Measurements from ENCODE around the gene TBPL1. TPM values are rescaled to one million over a fixed set of nuclear protein-coding genes. Genes with fewer than 3 reads are reported as not detected.

The TBPL1 gene
- total and polyA plus RNA-seq, 2 of the 13 experiments (the other 11 are each of a cell fraction or from before 2014, with no cell fraction given), result 25.3 to 39.3 TPM

DNA sequence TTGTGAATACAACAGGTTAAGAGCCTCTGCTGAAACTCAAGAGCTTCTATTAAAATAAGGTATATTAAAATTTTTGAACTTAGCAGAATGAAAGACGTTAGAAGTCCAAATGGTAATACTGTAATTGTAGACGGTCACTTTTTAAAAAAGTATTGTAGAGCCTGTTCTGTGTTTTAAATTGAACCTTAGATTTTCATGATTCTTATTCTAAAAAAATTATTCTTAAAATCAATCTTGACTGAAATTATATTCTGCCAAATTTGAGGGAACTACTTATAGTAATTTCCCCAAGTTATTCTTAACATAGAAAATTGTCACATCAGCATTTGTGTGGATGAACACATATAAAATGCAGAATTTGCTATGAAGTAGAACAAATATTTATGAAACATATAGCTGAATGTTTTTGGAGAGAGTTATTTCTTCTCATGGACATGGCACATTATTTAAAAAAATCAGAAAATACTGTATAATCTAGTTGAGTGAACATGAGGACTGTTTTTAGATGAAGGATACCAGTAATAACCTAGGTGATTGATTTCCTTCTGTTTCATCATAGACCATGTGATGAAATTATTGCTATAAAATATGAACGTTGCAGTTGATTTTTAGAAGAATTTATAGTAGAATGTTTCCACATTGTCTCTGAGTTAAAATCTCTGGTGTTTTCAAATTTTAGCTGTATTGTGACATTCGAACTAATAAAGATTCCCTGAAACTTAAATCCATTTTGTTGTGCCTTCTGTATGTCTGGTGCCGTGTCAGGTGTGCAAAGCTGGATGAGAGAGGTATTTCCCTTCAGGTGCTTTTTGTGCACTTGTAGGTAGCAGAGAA, 2.8 kb downstream of the TBPL1 start:
- Histone ChIP-seq H3K9ac (ENCODE audit: insufficient read depth, low read depth, low read length) (no peak overlapping the region), H3K9me3 (ENCODE audit: low read length) (no peaks in the 10 kb centered on the region), H3K27ac (ENCODE audit: extremely low read length, insufficient read depth, low read length) (no peak overlapping the region), H4K20me1 (ENCODE audit: insufficient read depth, low read length) (no peaks in the 10 kb centered on the region), H3K79me2 (ENCODE audit: insufficient read depth, low read length) (peaks cover 54% of the 10 kb centered on the region), H2AFZ (ENCODE audit: low read length) (no peak overlapping the region), H3K4me2 (ENCODE audit: low read depth, low read length) (no peak overlapping the region), H3K27me3 (ENCODE audit: control insufficient read depth in 1 of 2, insufficient read depth in 2 of 2, low read length in 2 of 2) (no peaks in the 10 kb centered on the region; a peak in 1 of 5 replicates), H3K4me1 (ENCODE audit: insufficient read depth, low read length) (peaks cover 24% of the 10 kb centered on the region), H3K4me3 (replicated peaks in 1 of 3; ENCODE audit: insufficient read depth in 1 of 3, low read depth in 2 of 3, low read length in 3 of 3) (no peak overlapping the region), H3K36me3 (replicated peaks in 1 of 2; ENCODE audit: control insufficient read depth in 1 of 2, insufficient read depth in 2 of 2, low read length in 2 of 2) (no peaks in the 10 kb centered on the region)
- 94% methylated on average over 5 of the region's 5 CpGs for WGBS (ENCODE audit: low lambda C conversion rate)
- POLR2A ChIA-PET, result no interaction called here
- CTCF ChIA-PET (ENCODE audit: low intra/inter-chr PET ratio, low total read pairs), result no interaction called here
- FAIRE-seq, result no peak
- in situ Hi-C loops (cut with HindIII; ENCODE audit: extremely low pct_ligation_motif_present, low pct_unique_long_range_greater_than_20kb), result no loop called here
- no peak for ATAC-seq
- intact Hi-C loops (cut with micrococcal nuclease; ENCODE audit: unreplicated experiment), result no loop called here
- no peak for TF ChIP-seq CBFB (CRISPR knock-in tag; IDR thresholded peaks at IDR 0.05)
- TF ChIP-seq MAFK (conservative IDR thresholded peaks at IDR 0.05 in 1 of 2, IDR thresholded peaks at IDR 0.05 in 1 of 2; ENCODE audit: low read length in 2 of 2), result peak; percentile 97 to 99
- peak; percentile 98 for TF ChIP-seq MAFF (IDR thresholded peaks at IDR 0.05; ENCODE audit: low read depth, low read length)
- TF ChIP-seq ZSCAN9 (CRISPR knock-in tag; IDR thresholded peaks at IDR 0.05; ENCODE audit: borderline replicate concordance), result no peak
- no TSS peak for BruUV-seq (replicated peaks)
- no peak for DNase-seq (ENCODE audit: low spot score)

DNA sequence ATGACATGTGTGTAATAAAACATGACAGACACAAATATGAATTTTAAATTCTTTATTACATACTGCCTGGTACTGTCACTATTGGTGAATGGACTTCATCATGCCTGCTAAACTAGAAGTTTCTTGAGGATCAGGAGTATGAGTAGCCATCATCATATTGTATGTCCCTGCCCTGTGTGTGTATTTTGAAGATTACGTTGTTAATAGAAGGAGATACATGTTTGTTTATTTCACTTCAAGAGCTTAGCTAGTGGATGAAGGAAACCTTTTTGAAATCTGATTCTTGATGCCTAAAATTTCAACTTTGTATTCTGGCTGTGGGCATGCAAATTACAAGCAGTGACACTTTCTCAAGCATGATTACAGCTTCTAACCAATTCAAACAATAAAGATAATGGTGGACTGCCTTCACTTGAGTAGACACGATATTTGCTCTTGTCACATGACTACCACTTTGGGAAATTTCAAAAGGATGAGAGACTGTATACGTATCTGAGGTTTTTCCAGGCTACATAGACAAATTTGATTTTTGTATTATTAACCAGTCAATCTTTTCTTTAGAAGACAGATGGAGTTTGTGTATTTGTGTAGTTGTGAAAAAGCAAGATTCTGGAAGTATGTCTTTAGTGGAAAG, 3.5 kb downstream of the TBPL1 start:
- ChIA-PET CTCF (ENCODE audit: low intra/inter-chr PET ratio, low total read pairs) (no interaction called here), POLR2A (no interaction called here)
- Histone ChIP-seq H3K27me3 (ENCODE audit: control insufficient read depth in 1 of 2, insufficient read depth in 2 of 2, low read length in 2 of 2) (no peaks in the 10 kb centered on the region; a peak in 1 of 5 replicates), H3K79me2 (ENCODE audit: insufficient read depth, low read length) (peaks cover 54% of the 10 kb centered on the region), H3K27ac (ENCODE audit: extremely low read length, insufficient read depth, low read length) (no peak overlapping the region), H3K4me3 (replicated peaks in 1 of 3; ENCODE audit: insufficient read depth in 1 of 3, low read depth in 2 of 3, low read length in 3 of 3) (no peak overlapping the region), H3K4me1 (ENCODE audit: insufficient read depth, low read length) (peaks cover 19% of the 10 kb centered on the region), H3K9me3 (ENCODE audit: low read length) (no peaks in the 10 kb centered on the region), H3K4me2 (ENCODE audit: low read depth, low read length) (no peak overlapping the region), H3K36me3 (replicated peaks in 1 of 2; ENCODE audit: control insufficient read depth in 1 of 2, insufficient read depth in 2 of 2, low read length in 2 of 2) (no peaks in the 10 kb centered on the region), H3K9ac (ENCODE audit: insufficient read depth, low read depth, low read length) (no peak overlapping the region), H4K20me1 (ENCODE audit: insufficient read depth, low read length) (no peaks in the 10 kb centered on the region), H2AFZ (ENCODE audit: low read length) (no peak overlapping the region)
- intact Hi-C loops (cut with micrococcal nuclease; ENCODE audit: unreplicated experiment) (no loop called here), in situ Hi-C loops (cut with HindIII; ENCODE audit: extremely low pct_ligation_motif_present, low pct_unique_long_range_greater_than_20kb) (no loop called here)
- no peak for ATAC-seq
- TF ChIP-seq ZFAT (CRISPR knock-in tag; conservative IDR thresholded peaks at IDR 0.05) (no peak), SIN3B (IDR thresholded peaks at IDR 0.05; ENCODE audit: low read length) (no peak), ARHGAP35 (CRISPR knock-in tag; IDR thresholded peaks at IDR 0.05; ENCODE audit: borderline replicate concordance) (no peak), SRSF9 (IDR thresholded peaks at IDR 0.05; ENCODE audit: borderline replicate concordance, insufficient read depth, low read depth, low read length, poor library complexity, severe bottlenecking) (no peak), ZNF766 (CRISPR knock-in tag; IDR thresholded peaks at IDR 0.05; ENCODE audit: borderline replicate concordance) (no peak), ATF7 (IDR thresholded peaks at IDR 0.05) (no peak), ATF7 (CRISPR knock-in tag; IDR thresholded peaks at IDR 0.05) (no peak), NCOA1 (CRISPR knock-in tag; IDR thresholded peaks at IDR 0.05) (no peak), MYNN (CRISPR knock-in tag; IDR thresholded peaks at IDR 0.05; ENCODE audit: low read depth) (no peak), GABPB1 (CRISPR knock-in tag; IDR thresholded peaks at IDR 0.05) (no peak), ZNF180 (CRISPR knock-in tag; IDR thresholded peaks at IDR 0.05; ENCODE audit: borderline replicate concordance, low read depth) (no peak), CBX1 (IDR thresholded peaks at IDR 0.05; ENCODE audit: low read depth) (no peak), SUZ12 (IDR thresholded peaks at IDR 0.05; ENCODE audit: low read depth, low read length) (no peak), TRIM24 (CRISPR knock-in tag; IDR thresholded peaks at IDR 0.05) (no peak)
- no TSS peak for BruUV-seq (replicated peaks)
- WGBS (ENCODE audit: low lambda C conversion rate), result 91% methylated on average over 3 of the region's 3 CpGs
- FAIRE-seq, result no peak
- no peak for DNase-seq (ENCODE audit: low spot score)
